ENCODE measurements around the gene DOLK. TPM values are rescaled to one million over a fixed set of nuclear protein-coding genes. Genes with fewer than 3 reads are reported as not detected.
"Not testable (repeated sequence)": the region's sequence is repeated elsewhere in the genome, so short reads cannot be mapped to it uniquely, and the experiment has no call there.

Gene DOLK
- total RNA-seq, 1 donor from 2014 or later = 14.4 TPM

GRCh38 chr9:128983536-128983935 is 36.1 kb upstream of the DOLK start:
- Histone ChIP-seq H3K27ac (no peak overlapping the region), H3K9me3 (no peaks in the 10 kb centered on the region), H3K27me3 (ENCODE audit: low read depth) (no peaks in the 10 kb centered on the region), H3K4me3 (no peak overlapping the region), H3K36me3 (peaks cover 99% of the 10 kb centered on the region), H3K4me1 (no peaks in the 10 kb centered on the region)
- TF ChIP-seq, protein P1, sequence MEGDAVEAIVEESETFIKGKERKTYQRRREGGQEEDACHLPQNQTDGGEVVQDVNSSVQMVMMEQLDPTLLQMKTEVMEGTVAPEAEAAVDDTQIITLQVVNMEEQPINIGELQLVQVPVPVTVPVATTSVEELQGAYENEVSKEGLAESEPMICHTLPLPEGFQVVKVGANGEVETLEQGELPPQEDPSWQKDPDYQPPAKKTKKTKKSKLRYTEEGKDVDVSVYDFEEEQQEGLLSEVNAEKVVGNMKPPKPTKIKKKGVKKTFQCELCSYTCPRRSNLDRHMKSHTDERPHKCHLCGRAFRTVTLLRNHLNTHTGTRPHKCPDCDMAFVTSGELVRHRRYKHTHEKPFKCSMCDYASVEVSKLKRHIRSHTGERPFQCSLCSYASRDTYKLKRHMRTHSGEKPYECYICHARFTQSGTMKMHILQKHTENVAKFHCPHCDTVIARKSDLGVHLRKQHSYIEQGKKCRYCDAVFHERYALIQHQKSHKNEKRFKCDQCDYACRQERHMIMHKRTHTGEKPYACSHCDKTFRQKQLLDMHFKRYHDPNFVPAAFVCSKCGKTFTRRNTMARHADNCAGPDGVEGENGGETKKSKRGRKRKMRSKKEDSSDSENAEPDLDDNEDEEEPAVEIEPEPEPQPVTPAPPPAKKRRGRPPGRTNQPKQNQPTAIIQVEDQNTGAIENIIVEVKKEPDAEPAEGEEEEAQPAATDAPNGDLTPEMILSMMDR (IDR thresholded peaks at IDR 0.05) = no peak
- no peak for ATAC-seq
- intact Hi-C loops (cut with DNase I) = no loop called here
- no peak for DNase-seq

GRCh38 chr9:128979111-128979510 is 31.7 kb upstream of the DOLK start:
- Histone ChIP-seq H3K27ac (no peak overlapping the region), H3K9me3 (no peaks in the 10 kb centered on the region), H3K4me1 (no peaks in the 10 kb centered on the region), H3K36me3 (peaks cover 97% of the 10 kb centered on the region), H3K4me3 (no peak overlapping the region), H3K27me3 (ENCODE audit: low read depth) (no peaks in the 10 kb centered on the region)
- no peak for ATAC-seq
- intact Hi-C loops (cut with DNase I) = no loop called here
- DNase-seq = no peak
- TF ChIP-seq, protein P1 (IDR thresholded peaks at IDR 0.05) = no peak

GRCh38 chr9:128972956-128973355 is 25.6 kb upstream of the DOLK start:
- TF ChIP-seq, protein P1 (IDR thresholded peaks at IDR 0.05) = no peak
- no peaks in the 10 kb centered on the region for H3K27me3 ChIP-seq (ENCODE audit: low read depth)
- H3K4me3 ChIP-seq = no peak overlapping the region
- H3K27ac ChIP-seq = no peak overlapping the region
- no peaks in the 10 kb centered on the region for H3K9me3 ChIP-seq
- no peak for ATAC-seq
- intact Hi-C loops (cut with DNase I) = no loop called here
- H3K4me1 ChIP-seq = no peaks in the 10 kb centered on the region
- H3K36me3 ChIP-seq = peaks cover 100% of the 10 kb centered on the region
- no peak for DNase-seq

DNA sequence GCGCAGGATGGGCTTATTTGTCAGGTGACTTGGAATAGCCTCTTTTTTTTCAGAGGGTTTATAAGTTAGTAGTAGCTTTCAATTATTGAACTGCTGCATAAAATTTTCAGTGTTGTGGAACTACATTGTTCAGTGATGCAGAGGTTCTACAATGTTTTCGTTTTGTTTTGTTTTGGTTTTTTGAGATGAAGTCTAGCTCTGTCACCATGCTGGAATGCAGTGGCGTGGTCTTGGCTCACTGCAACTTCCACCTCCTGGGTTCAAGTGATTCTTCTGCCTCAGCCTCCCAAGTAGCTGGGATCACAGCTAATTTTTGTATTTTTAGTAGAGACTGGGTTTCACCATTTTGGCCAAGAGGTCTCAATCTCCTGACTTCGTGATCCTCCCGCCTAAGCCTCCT is 22.1 kb upstream of the DOLK start:
- Histone ChIP-seq H3K4me3 (no peak overlapping the region), H3K36me3 (peaks cover 93% of the 10 kb centered on the region), H3K9me3 (no peaks in the 10 kb centered on the region), H3K27ac (no peak overlapping the region), H3K4me1 (no peaks in the 10 kb centered on the region), H3K27me3 (ENCODE audit: low read depth) (no peaks in the 10 kb centered on the region)
- TF ChIP-seq, protein P1 (IDR thresholded peaks at IDR 0.05) = no peak
- DNase-seq (no peak), ATAC-seq (no peak)
- intact Hi-C loops (cut with DNase I) = no loop called here

DNA sequence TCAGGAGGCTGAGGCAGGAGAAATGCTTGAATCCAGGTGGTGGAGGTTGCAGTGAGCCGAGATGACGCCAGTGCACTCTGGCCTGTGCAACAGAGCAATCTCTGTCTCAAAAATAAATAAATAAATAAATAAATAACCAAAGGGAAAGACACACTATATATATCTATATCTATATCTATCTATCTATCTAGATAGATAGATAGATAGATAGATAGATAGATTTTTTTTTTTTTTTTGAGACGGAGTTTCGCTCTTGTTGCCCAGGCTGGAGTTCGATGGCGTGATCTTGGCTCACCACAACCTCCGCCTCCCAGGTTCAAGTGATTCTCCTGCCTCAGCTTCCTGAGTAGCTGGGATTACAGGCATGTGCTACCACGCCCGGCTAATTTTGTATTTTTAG is 14.0 kb upstream of the DOLK start:
- peaks cover 92% of the 10 kb centered on the region for H3K36me3 ChIP-seq
- DNase-seq; H3K4me3 ChIP-seq; intact Hi-C loops (cut with DNase I); H3K27me3 ChIP-seq (ENCODE audit: low read depth); H3K27ac ChIP-seq; H3K4me1 ChIP-seq; ATAC-seq; H3K9me3 ChIP-seq: not testable (repeated sequence)

- Histone ChIP-seq H3K27me3 (ENCODE audit: low read depth) (no peaks in the 10 kb centered on the region), H3K27ac (peak overlapping the region; percentile 91), H3K9me3 (no peaks in the 10 kb centered on the region), H3K36me3 (peaks cover 32% of the 10 kb centered on the region), H3K4me3 (peak overlapping the region; percentile 74), H3K4me1 (peaks cover 38% of the 10 kb centered on the region)
- intact Hi-C loops (cut with DNase I) = no loop called here
- no peak for ATAC-seq
- peak; percentile 63 for DNase-seq
- TF ChIP-seq, protein P1 (IDR thresholded peaks at IDR 0.05) = no peak
Measured at GRCh38 chr9:128947277-128947526, 201 bp downstream of the DOLK start.
